ENCODE results near the gene IKZF2.

IKZF2 gene

GRCh38 chr2:213152065-213152794, 818 bp upstream of the IKZF2 start:
- peak; percentile 83 for DNase-seq (ENCODE audit: low spot score)

- no peak for DNase-seq (ENCODE audit: low spot score)
These were observed 906 bp downstream of the IKZF2 start for GRCh38 chr2:213150315-213151097.

- DNase-seq (ENCODE audit: low spot score) = no peak
These were observed 1.5 kb downstream of the IKZF2 start for GRCh38 chr2:213149949-213150314.

DNA sequence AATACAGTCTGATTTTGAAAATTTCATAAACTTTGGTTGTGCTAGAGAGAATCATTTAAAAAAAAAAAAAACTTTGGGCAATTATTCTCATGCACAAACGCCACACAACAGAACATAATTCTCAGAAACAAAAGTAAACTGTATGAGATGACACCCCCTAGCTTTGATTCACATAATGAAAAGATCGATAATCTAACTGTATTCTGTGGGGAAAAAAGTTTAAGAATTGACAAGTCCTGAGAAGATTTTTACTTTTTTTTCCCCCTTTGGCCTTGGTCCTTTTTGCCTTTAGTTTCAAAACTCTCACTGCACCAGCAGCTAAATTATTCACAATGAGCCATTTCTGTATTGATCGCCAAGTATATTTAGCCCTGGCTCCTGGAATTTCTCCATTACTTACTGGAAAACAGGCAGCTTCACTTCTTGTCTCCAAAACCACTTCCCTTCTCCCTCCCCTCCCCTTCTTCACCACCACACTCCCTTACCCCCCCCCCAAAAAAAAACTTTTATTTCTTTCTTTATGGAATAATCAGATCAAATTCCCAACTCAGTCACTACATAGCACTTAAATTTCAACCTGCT, 2.0 kb downstream of the IKZF2 start:
- DNase-seq (ENCODE audit: low spot score) = no peak

GRCh38 chr2:213148572-213149261, 2.7 kb downstream of the IKZF2 start:
- no peak for DNase-seq (ENCODE audit: low spot score)

GRCh38 chr2:213147538-213147937, 3.9 kb downstream of the IKZF2 start:
- no peak for DNase-seq (ENCODE audit: low spot score)

DNA sequence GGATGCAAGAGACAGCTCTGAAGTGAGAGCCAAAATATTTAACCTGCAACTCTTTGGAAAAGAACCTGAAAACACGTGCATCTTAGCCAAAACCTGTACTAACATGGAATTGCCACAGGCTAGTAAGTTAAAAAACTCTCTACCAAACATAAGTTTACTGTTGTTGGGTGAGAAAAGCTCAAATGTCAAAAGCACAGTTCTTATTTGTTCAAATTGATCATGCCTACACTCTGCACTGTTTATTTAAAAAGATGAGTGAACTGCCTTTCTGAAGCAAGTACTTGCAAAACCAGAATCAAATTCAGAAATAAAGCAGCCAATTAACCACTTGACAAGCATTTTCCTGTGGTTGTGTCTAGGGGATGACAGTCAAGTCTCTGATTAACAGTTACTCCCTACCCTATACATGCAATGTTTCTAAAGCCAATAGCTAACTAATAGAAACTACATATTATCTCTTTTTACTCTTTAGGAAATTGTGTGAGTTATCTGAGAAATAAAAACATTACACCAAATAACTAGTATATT, 5.6 kb downstream of the IKZF2 start:
- no peak for DNase-seq (ENCODE audit: low spot score)

DNA sequence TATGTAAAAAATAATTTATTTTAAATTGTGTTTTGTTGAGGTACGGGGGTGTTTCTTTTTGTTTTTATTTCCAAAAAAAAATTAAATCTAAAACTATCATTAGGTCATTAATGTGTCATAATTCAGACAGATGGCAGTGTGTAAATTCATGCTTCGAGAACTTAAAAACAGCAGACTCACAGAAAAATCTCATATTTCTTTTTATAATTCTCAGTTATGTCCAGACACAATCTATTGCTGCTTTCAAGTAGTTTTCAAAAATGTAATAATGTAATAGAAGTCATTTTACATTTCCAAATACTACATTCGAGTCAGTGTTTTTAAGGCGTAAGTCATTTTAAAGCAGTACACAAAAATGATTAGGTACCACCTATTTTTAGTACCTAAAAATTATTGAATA, 14.3 kb downstream of the IKZF2 start:
- DNase-seq (ENCODE audit: low spot score) = no peak

- no peak for DNase-seq (ENCODE audit: low spot score)
These were observed 22.1 kb downstream of the IKZF2 start for GRCh38 chr2:213129311-213129710.

DNA sequence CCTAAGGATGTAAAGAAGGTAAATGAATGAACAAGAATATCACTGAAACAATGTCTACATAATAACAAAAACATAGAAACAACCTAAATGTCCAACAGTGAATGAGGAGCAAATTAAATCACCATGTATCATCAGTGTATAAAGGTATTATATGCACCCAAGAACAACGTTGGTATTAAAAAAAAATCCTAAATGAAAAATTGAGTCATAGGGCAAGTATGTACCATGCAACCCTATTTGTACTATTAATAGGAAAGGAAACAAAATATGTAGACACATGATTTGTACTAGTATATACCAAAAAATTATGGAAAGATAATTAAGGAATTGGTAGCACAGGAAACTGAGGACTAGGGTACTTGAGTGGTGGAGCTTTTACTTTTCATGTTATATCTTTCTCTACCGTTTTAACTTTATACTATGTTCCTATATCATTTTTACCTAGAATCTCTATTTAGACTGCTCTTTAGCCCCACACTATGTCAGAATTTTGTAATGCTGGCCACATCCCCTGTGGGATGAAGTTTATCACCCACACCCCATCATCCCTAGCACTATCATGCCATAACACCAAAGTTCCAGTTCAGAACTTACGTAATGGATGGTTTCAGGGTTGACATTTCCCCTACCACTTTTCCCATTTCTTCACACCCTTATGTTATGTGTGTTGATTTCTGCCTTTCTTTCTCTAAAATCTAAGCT, 25.6 kb downstream of the IKZF2 start:
- no peak for DNase-seq (ENCODE audit: low spot score)

DNA sequence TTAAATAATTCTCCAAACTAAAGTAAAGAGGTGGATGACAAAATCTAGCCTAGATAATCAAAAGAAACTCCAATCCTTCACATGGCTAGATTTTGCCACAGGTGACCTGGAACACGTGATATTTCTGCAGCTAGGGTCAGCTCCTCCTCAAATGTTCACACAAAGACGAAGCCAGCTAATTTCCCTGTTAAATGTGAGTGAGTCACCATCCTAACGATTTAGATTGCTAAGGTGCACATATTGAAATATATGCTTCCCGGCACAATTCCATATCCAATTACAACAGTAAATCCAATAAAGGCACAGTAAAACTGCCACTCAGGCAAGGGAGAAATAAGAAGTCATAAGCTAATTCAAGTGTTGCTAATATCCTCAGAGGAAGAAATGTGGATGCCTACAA, 28.7 kb downstream of the IKZF2 start:
- DNase-seq (ENCODE audit: low spot score) = no peak

- no peak for DNase-seq (ENCODE audit: low spot score)
These were observed 29.7 kb downstream of the IKZF2 start for GRCh38 chr2:213121690-213122089.

GRCh38 chr2:213119061-213119809, 32.2 kb downstream of the IKZF2 start:
- DNase-seq (ENCODE audit: low spot score) = no peak

DNA sequence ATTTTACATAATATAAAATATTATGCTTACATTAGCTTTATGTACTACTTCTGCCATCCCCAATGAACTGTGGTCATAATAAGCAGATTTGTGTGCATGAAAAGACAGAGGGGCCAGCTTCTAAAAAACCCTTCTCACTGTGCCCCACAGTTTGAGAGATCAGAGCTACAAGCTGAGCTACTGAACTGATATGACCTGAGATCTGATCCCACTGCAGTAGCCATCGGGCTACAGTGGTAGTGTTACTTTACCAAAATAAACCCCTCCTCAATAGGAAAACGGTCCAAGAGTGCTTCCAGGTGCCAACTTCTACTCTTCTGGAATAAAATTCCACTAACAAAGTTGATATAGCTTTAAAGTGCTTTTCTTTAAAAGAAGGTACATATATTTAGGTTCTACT, 43.1 kb downstream of the IKZF2 start:
- no peak for DNase-seq (ENCODE audit: low spot score)

GRCh38 chr2:213107728-213108127, 43.7 kb downstream of the IKZF2 start:
- DNase-seq (ENCODE audit: low spot score) = no peak

DNA sequence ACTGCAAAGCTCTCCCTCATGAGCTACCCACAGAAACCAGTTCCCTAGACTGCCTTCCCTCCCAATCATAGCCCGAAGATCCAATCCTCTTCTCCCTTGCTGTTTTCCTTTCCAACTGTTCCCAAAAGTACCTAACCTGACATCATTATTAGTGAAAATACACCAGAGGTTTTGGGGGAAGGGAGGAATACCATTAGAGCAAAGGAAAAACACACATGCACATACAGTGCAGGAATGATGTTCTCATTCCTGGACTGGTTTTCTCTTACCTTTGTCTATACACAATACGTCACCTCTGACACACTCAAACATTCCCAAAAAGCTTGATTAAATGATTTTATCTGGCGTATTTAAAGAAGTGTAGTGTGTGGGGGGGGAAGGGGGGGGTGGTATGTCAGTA, 46.2 kb downstream of the IKZF2 start:
- DNase-seq (ENCODE audit: low spot score) = no peak

- no peak for DNase-seq (ENCODE audit: low spot score)
These were observed 46.6 kb downstream of the IKZF2 start for GRCh38 chr2:213104903-213105202.

GRCh38 chr2:213104092-213104902, 47.1 kb downstream of the IKZF2 start:
- no peak for DNase-seq (ENCODE audit: low spot score)

GRCh38 chr2:213101692-213102460, 49.5 kb downstream of the IKZF2 start:
- no peak for DNase-seq (ENCODE audit: low spot score)

GRCh38 chr2:213101109-213101508, 50.3 kb downstream of the IKZF2 start:
- DNase-seq (ENCODE audit: low spot score) = no peak
